GM18507 (cell line): ENCODE data around the gene NEK5.

ENCODE experiments used
- DNase-seq: peaks from one replicate; pipeline ENCODE4 v3.0.0; 2011; ENCODE audit warnings: low read depth; ENCODE audit not compliant: insufficient read length; ENCODE audit errors: extremely low spot score
- FAIRE-seq: peaks from 2 replicates; lab custom pipeline; 2011; peaks lifted over from hg19 to GRCh38; lab: Jason Lieb, UNC

The NEK5 gene

GRCh38 chr13:52024481-52024880 lies 104.4 kb downstream of the NEK5 start, which contains the start of gene UTP14C:
Gene UTP14C, plus strand, starts transcription at chr13:52024691. Its CDS starts 4,114 bp downstream, at chr13:52028805.
- FAIRE-seq = no peak

GRCh38 chr13:52022356-52022755 lies 106.5 kb downstream of the NEK5 start:
- FAIRE-seq (no peak), DNase-seq (no peak)

More at GRCh38 chr13:52024481-52024880, 104.4 kb downstream of the NEK5 start, which contains the start of gene UTP14C:
- no peak for DNase-seq

- DNase-seq (no peak), FAIRE-seq (no peak)
Observed at GRCh38 chr13:52020191-52020590, 108.7 kb downstream of the NEK5 start.

- FAIRE-seq = no peak
- no peak for DNase-seq
Observed at GRCh38 chr13:52016296-52016695, 112.6 kb downstream of the NEK5 start.

- FAIRE-seq = no peak
- DNase-seq = no peak
Observed at GRCh38 chr13:52012512-52012836, 116.4 kb downstream of the NEK5 start.

GRCh38 chr13:52011632-52012511 lies 117.0 kb downstream of the NEK5 start, which contains the start of gene ALG11:
Gene ALG11, plus strand, starts transcription at chr13:52012398. Its CDS starts 21 bp downstream, at chr13:52012419.
- DNase-seq (peak; percentile 97), FAIRE-seq (peak; percentile 98)

GRCh38 chr13:52010890-52011631 lies 117.8 kb downstream of the NEK5 start, which contains the start of gene ATP7B:
Gene ATP7B, minus strand, starts transcription at chr13:52011450. Its CDS starts 113 bp downstream, at chr13:52011337.
- DNase-seq = no peak
- no peak for FAIRE-seq

GRCh38 chr13:52009946-52010345 lies 118.9 kb downstream of the NEK5 start:
- no peak for FAIRE-seq
- DNase-seq = no peak

GRCh38 chr13:52006523-52007245 lies 122.2 kb downstream of the NEK5 start:
- FAIRE-seq = no peak
- DNase-seq = no peak

GRCh38 chr13:52005841-52006522 lies 122.9 kb downstream of the NEK5 start:
- DNase-seq (no peak), FAIRE-seq (no peak)

GRCh38 chr13:52004511-52005170 lies 124.2 kb downstream of the NEK5 start:
- FAIRE-seq (no peak), DNase-seq (no peak)

GRCh38 chr13:52003541-52003940 lies 125.3 kb downstream of the NEK5 start:
- DNase-seq (no peak), FAIRE-seq (no peak)

- FAIRE-seq = no peak
- DNase-seq = no peak
Observed at GRCh38 chr13:52002361-52002760, 126.5 kb downstream of the NEK5 start.

GRCh38 chr13:52001120-52001731 lies 127.6 kb downstream of the NEK5 start:
- FAIRE-seq (peak; percentile 21), DNase-seq (peak; percentile 42)

- FAIRE-seq = no peak
- DNase-seq = no peak
Observed at GRCh38 chr13:51999921-52000320, 129.0 kb downstream of the NEK5 start.

- FAIRE-seq (no peak), DNase-seq (no peak)
Observed at GRCh38 chr13:51999510-51999911, 129.4 kb downstream of the NEK5 start.

- DNase-seq = no peak
- FAIRE-seq = no peak
Observed at GRCh38 chr13:51998723-51999509, 130.0 kb downstream of the NEK5 start.
